ENCODE results near the gene RCOR3.
"Not testable (repeated sequence)": the region's sequence is repeated elsewhere in the genome, so short reads cannot be mapped to it uniquely, and the experiment has no call there.

RCOR3 gene

GRCh38 chr1:211258756-211259637 lies at the start of gene RCOR3:
TSS of gene RCOR3 (plus strand) at chr1:211259366. CDS start at chr1:211259561, 195 bp downstream.
- DNase-seq = peak; percentile 65 to 99 (median 90)

DNA sequence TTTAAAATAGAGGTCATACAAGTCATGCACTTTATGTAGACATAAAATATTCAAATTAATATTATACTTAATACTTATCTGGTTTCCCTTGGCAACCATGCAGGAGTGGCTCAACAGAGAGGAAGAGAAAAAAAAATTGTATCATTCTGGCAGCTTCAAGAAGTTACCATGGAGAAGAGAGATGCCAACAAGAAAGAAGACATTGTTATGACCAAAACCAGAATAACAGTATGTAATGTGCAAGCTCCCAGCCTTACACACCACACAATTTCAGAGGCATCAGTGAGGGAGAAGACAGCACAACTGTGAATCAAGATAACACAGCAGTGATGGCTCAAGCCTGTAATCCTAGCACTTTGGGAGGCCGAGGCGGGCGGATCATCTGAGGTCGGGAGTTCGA lies 49.1 kb upstream of the RCOR3 start:
- peak in 5 of 56 donors; percentile 1 to 11 (median 4) for DNase-seq

- no peak for DNase-seq
Measured at GRCh38 chr1:211210965-211211364, 48.2 kb upstream of the RCOR3 start.

DNA sequence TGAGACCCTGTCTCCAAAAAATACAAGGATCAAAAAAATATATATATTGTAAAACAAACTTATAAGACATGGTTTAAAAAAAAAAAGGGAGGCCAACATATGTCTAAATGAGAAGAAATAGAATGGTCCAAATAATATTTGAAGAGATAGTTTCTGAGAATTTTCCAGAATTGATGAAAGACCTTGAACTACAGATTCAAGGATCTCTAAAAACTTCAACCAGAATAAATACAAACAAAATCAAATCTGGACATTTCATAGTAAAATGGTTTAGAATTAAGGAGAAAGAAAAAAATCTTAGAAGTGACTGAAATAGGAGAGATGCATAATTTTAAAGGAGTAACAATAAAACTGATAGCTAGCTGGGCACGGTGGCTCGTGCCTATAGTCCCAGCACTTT lies 45.5 kb upstream of the RCOR3 start:
- no peak for DNase-seq

- no peak for DNase-seq
Measured at GRCh38 chr1:211215577-211215976, 43.6 kb upstream of the RCOR3 start.

DNA sequence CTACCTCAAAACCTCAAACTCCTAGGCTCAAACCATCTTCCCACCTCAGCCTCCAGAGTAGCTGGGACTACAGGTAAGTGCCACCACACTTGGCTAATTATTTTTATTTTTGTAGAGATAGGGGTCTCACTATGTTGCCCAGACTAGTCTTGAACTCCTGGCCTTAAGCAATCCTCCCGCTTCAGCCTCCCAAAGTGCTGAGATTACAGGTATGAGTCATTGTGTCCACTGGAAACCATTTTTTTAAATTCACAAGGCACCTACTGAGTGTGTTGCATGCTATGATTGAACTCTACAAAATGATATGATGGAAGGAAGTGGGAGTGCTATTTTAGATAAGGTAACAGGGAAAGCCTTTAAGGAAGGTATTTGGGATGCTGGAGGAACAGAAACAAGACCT lies 41.8 kb upstream of the RCOR3 start:
- no peak for DNase-seq

DNA sequence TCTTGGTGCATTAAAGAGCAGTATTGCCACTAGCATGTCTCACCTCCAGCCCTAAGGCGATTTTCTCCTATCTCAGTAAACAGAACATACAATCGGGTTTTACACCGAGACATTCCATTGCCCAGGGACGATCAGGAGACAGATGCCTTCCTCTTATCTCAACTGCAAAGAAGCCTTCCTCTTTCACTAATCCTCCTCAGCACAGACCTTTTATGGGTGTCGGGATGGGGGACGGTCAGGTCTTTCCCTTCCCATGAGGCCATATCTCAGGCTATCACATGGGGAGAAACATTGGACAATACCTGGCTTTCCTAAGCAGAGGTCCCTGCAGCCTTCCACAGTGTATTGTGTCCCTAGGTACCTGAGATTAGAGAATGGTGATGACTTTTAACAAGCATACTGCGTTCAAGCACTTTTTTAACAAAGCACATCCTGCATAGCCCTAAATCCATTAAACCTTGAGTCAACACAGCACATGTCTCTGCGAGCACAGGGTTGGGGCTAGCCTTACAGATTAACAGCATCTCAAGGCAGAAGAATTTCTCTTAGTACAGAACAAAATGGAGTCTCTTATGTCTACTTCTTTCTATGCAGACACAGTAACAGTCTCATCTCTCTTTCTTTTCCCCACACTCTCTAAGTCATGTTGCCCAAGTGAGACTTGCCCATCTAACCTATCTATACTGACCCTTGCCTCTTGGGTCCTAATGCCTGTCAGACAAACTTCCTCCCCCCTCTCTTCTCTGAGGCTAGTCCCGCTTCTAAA lies 36.5 kb upstream of the RCOR3 start:
- not testable (repeated sequence) for DNase-seq

- not testable (repeated sequence) for DNase-seq
Measured at GRCh38 chr1:211228573-211229364, 30.4 kb upstream of the RCOR3 start.

DNA sequence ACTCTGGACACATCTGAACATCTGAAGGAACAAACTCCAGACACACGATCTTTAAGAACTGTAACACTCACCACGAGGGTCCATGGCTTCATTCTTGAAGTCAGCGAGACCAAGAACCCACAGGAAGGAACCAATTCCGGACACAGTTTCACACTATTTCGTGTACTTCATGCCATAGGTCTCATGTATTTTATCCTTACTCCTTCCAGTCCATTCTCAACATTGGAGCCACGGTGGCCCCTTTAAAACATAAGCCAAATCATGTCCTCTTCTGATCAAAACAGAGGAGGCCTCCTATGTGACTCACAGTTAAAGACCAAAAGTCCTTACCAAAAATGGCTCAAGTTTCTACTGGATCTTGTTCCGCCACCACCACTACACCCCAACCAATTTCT lies 29.8 kb upstream of the RCOR3 start:
- DNase-seq = no peak

- no peak for DNase-seq
Measured at GRCh38 chr1:211231873-211232272, 27.3 kb upstream of the RCOR3 start.

DNA sequence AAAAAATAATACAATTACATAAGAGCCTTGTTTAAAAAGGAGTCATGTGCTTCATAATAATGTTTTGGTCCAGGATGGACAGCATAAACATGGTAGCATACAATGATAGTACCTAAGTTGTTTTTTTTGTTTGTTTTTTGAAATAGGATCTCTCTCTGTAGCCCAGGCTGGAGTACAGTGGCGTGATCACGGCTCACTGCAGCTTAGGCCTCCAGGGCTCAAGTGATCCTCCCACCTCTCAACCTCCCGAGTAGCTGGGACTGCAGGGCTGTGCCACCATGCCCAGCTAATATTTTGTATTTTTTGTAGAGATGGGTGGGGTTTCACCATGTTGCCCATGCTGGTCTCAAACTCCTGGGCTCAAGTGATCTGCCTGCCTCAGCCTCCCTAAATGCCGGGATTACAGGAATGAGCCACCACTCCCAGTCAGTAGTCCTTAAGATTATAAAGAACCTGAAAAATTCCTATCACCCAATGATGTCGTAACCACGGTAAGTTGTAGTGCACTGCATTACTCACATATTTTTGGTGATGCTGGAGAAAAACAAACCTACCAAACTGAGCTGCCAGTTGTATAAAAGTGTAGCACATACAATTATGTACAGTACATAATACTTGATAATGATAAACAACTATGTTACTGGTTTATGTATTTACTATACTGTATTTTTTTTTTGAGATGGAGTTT lies 22.4 kb upstream of the RCOR3 start:
- no peak for DNase-seq

GRCh38 chr1:211237579-211237978 lies 21.6 kb upstream of the RCOR3 start:
- DNase-seq = no peak

DNA sequence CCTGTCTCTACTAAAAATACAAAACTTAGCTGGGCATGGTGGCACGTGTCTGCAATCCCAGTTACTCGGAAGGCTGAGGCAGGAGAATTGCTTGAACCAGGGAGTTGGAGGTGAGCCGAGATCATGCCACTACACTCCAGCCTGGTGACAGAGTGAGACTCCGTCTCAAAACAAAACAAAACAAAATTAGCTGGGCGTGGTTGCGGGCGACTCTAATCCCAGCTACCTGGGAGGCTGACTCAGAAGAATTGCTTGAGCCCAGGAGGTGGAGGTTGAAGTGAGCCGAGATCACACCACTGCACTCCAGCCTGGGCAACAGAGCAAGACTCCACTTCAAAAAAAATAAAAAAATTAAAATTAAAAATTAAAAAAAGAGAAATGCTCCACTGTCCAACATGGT lies 18.6 kb upstream of the RCOR3 start:
- DNase-seq = not testable (repeated sequence)

- DNase-seq = no peak
Measured at GRCh38 chr1:211241071-211241470, 18.1 kb upstream of the RCOR3 start.

DNA sequence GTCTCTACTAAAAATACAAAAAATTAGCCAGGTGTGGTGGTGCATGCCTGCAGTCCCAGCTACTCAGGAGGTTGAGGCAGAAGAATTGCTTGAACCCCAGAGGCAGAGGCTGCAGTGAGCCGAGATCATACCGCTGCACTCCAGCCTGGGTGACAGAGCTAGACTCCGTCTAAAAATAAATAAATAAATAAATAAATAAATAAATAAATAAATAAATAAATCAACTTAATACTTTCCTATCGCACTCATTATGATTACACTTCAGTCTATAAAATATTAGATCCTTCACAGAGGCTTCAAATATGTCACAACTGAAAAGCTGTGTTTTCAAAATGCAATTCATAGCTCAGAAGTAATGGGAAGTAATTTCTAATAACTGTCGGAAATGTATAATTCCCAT lies 15.5 kb upstream of the RCOR3 start:
- DNase-seq = not testable (repeated sequence)

DNA sequence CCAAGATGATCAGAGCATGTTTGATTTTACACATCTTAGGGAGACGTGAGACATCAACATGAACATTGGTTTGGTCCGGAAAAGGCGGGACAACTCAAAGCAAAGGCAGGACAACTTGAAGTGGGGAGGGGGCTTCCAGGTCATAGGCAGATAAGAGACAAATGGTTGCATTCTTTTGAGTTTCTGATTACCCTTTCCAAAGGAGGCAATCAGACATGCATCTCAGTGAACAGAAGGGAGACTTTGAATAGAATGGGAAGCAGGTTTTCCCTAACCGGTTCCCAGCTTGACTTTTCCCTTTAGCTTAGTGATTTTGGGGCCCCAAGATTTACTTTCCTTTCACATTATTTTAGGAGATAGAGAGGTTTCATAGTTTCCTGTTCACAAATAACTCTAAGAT lies 12.6 kb upstream of the RCOR3 start:
- not testable (repeated sequence) for DNase-seq

DNA sequence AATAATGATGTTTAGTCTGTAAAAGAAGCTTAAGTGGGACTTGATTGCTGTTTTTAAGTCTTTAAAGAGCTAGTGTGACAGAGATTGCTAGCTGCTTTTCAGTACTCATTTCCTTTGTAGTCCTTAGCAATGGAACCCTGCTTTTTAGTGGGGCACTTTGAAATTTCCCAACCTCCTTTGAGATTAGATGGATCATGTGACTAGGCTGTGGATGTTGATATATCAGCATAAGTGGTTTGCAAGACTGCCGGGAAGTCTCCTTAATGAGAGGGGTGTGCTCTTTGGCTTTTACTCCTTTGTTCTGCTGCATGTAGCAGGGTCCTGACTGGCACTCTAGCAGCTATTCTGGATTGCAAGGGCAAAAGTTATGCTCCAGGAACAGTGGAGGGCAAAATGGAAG lies 11.2 kb upstream of the RCOR3 start:
- no peak for DNase-seq

- DNase-seq = not testable (repeated sequence)
Measured at GRCh38 chr1:211249611-211250010, 9.6 kb upstream of the RCOR3 start.

GRCh38 chr1:211257826-211258225 lies 1.3 kb upstream of the RCOR3 start:
- DNase-seq = no peak

GRCh38 chr1:211258310-211258755 lies 833 bp upstream of the RCOR3 start:
- peak in 50 of 56 donors; percentile 3 to 76 (median 41) for DNase-seq

DNA sequence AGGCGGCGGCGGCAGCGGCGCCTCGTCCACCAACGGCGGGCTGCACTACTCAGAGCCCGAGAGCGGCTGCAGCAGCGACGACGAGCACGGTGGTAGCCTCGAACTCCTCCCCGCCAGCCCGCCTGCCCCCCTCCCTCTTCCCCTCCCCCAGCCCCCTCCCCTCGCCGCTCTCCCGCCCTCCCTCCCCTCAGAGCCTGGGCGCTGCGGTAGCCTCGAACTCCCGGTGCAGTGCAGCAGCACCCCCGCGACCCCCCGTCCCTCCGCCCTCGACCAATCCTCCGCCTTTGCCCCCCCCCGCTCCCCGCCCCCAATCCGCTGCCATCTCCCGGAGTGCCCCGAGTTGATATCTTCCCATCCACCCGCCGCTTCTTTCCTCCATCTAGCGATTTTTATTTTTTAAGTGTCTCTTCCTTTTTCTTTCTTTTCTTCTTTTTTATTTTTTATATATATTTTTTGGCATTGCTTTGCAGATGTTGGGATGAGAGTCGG lies 516 bp downstream of the RCOR3 start:
- DNase-seq = peak in 42 of 56 donors; percentile 5 to 85 (median 62)
